Measurements from ENCODE around the gene RALBP1.
"Not testable (repeated sequence)": the region's sequence is repeated elsewhere in the genome, so short reads cannot be mapped to it uniquely, and the experiment has no call there.

RALBP1 gene

DNA sequence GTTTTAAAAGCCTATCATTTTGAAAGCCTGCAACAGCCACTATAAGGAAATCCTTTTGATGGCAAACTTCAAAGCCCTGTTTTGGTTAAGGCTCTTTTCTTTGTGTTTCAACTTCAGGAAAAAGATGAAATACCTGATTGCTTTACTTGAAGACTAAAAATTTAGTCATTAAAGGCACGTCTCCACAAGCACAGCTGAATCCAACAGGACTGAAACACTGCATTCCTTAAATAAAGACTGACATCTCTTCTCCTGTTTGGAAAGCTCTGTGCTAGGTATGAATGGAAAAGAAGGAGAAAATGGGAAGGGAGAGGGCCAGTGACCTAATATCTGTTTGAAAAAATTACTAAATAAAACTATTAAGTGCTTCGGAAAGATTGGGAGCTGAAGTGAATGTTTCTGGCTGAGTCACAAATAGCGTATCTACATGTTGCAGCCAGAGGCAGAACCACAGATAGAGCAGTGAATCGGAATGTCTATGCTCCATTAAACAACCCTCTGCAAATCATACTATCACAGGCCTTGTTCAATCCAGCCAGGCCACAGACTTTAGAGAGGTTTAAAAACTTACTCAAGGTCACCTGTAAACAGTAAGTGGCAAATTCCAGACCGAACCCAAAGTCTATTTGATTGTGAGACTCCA lies 21.1 kb upstream of the RALBP1 start:
- no peak for DNase-seq (ENCODE audit: low read depth in 3 of 3)

DNA sequence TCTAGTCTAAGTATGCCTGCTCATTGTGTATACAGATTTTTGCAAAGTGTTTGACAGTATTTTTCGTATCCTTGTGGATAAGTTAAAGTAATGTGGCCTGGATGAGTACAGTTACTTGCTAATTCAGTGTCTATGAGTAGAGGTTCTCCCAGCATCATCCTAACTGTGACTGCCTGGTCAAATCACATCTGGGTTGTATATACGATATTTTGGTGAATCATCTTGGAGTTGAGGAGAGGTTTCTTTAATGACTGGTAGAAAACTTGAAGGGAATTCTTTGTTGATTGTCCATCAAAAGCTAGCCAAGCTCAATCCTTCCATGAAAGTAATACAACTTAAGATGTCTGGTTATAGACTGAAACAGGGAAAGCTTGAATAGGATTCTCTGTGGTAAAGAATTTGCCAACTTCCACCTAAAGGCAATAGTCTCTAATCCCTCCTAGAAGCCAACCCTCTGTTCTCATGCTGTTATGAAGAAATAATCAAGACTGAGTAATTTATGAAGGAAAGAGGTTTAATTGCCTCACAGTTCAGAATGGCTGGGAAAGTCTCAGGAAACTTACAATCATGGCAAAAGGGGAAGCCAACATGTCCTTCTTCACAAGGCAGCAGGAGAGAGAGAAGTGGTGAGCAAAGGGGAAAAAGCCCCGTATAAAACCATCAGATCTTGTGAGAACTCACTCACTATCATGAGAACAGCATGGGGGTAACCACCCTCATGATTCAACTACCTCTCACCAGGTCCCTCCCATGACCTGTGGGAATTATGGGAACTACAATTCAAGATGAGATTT lies 19.4 kb upstream of the RALBP1 start:
- no peak for DNase-seq (ENCODE audit: low read depth in 3 of 3)

GRCh38 chr18:9466127-9466526 lies 9.2 kb upstream of the RALBP1 start:
- no peak for DNase-seq (ENCODE audit: low read depth in 3 of 3)

GRCh38 chr18:9466846-9467245 lies 8.5 kb upstream of the RALBP1 start:
- DNase-seq (ENCODE audit: low read depth in 3 of 3), result no peak

DNA sequence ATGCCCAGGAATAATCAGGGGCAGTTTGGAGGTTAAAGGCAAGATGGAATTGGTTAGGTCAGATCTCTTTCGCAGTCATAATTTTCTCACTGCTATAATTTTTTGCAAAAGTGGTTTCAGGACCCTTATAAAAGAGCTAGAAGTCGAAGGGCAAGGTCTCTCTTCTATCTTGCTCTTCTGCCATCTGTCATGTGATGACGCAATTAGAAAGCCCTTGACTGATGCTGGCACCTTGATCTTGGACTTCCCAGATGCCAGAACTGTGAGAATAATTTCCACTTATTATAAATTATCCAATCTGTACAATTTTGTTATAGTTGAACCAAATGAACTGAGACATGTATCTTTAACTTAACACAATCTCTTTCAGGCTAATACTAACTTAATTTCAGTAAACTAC lies 6.3 kb upstream of the RALBP1 start:
- no peak for DNase-seq (ENCODE audit: low read depth in 3 of 3)

DNA sequence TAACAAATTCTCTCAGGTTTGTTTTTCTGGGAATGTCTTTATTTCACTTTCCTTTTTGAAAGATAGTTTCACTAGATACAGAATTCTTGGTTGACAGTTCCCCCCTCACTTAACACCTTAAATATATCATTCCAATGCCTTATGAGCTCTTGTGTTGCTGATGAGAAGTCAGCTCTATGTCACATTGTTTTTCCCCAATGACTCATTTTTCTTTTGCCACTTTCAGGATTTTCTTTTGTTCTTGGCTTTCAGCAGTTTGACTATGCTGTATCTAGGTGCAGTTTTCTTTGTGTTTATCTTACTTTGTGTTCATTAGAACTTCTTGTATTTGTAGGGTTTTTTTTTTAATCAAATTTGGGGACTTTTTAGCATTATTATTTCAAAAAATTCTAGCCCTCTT lies 5.6 kb upstream of the RALBP1 start:
- DNase-seq (ENCODE audit: low read depth in 3 of 3), result no peak

DNA sequence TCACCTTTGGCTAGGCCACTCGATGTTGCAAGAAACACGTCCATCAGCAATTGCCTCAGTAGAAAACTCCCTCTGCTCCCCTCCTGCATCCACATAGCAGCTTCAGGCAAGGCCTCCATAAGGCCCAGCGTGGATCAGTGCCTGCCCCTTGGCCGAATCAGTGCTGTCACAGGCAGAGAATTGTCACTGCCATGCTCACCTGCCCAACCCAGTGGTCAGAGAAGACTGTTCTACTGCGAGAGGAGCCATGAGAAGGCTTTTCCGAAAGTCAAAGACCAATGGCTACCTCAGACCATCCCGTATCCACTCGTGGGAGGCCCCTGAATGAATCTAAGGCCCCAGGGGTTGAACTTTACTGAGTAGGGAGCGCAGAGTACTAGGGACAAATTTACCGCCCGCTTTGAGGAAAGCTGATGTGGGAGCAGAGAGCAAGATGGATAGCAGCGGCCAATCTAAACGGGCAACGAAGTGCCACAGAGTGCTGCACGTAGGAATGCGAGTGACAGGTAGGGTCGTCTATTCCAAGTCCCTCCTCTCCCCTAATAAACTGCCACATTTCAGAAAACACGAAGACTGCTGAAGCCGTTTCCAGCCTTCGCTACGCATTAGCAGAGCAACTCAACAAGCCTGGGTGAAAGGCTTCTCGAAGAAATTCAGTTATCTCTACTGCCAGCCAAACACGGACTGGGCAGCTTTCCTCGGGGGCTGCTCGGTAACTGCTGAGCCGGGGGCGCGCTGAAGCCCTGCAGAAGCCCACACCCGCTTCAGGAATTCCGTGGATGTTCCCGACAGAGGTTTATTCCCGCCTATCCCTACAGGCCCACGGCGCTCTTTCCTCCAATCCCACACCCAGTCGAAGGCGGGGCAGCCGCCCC lies 968 bp upstream of the RALBP1 start:
- DNase-seq (ENCODE audit: low read depth in 3 of 3), result no peak

DNA sequence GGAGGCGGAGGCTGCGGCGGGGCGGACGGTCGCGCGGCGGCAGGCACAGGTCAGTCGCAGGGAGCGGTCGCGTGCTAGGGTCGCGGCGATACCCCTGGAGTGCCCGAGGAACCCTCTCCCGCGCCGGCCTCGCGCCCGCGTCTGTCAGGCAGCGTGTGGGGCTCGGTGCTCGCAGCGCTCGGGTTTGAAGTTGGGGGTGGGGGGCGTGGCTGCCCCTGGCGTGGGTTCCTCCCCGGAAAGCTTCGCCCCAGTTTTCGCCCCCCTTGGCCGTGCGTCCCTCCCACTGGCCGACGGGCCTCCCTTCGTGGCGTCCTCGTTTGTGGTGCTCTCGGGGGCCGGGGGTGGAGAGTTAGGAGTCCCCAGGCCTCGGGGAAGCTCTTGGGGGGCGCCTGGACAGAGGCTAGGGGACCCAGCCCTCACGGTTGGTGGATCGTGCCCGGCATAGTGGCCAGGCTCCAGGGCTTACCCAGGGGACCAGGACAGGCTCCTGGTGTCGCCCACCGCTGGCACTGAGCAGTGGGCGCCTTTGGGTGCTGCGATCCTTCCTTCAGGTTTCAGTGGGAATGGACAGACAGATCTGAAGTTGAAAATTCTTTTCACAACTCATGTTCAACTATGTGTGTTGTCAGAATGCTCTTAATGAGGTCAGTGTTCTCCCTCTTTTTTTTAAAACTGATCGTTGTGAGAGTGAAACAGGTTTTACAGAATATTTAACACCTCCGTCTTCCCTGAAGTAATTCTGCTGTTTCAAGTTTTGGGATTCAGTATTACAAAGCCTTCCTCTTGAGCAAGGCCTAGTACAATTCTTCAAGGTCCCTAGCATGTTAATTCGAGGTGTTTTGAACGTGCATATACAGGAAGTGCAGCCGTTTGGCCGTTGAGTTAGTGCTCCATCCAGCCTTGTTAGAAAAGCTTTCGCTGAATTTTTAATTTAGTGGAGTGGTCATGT lies 604 bp downstream of the RALBP1 start:
- peak; percentile 33 to 45 (median 43) for DNase-seq (ENCODE audit: low read depth in 3 of 3)

- DNase-seq (ENCODE audit: low read depth in 3 of 3), result not testable (repeated sequence)
Measured at GRCh38 chr18:9476949-9477348, 1.6 kb downstream of the RALBP1 start.

- DNase-seq (ENCODE audit: low read depth in 3 of 3), result no peak
Measured at GRCh38 chr18:9477509-9477908, 2.2 kb downstream of the RALBP1 start.

GRCh38 chr18:9478545-9478944 lies 3.2 kb downstream of the RALBP1 start:
- no peak for DNase-seq (ENCODE audit: low read depth in 3 of 3)

GRCh38 chr18:9482790-9483189 lies 7.5 kb downstream of the RALBP1 start:
- DNase-seq (ENCODE audit: low read depth in 3 of 3), result no peak

GRCh38 chr18:9483526-9483925 lies 8.2 kb downstream of the RALBP1 start:
- no peak for DNase-seq (ENCODE audit: low read depth in 3 of 3)

DNA sequence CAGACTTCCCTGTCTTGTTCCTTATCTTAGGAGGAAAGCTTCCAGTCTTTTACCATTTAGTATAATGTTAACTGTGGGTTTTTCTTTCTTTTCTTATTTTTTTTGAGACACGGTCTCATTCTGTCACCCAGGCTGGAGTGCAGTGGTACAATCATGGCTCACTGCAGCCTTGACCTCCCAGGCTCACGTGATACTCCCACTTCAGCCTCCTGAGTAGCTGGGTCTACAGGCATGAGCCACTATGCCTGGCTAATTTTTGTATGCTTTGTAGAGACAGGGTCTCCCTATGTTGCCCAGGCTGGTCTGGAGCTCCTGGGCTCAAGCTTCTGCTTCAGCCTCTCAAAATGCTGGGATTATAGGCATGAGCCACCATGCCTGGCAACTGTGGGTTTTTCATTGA lies 9.5 kb downstream of the RALBP1 start:
- DNase-seq (ENCODE audit: low read depth in 3 of 3), result not testable (repeated sequence)

DNA sequence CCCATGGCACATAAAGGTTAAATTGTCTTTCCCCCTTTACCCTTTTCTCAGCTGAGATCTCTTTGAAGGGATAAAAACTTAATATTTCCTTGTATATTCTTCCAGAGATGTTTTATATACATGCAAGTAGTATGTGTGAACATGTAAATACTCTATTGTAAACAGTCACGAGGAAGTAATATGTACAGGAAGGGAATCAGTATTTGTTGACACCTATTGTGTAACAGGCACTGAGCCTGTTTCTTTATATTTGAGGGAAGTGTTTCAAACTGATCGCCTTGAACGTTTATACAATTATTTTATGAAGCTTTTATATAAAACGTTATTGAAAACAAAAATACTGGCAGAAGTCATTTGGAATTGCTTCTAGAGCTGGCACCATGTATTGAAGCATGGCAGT lies 13.2 kb downstream of the RALBP1 start:
- no peak for DNase-seq (ENCODE audit: low read depth in 3 of 3)

DNA sequence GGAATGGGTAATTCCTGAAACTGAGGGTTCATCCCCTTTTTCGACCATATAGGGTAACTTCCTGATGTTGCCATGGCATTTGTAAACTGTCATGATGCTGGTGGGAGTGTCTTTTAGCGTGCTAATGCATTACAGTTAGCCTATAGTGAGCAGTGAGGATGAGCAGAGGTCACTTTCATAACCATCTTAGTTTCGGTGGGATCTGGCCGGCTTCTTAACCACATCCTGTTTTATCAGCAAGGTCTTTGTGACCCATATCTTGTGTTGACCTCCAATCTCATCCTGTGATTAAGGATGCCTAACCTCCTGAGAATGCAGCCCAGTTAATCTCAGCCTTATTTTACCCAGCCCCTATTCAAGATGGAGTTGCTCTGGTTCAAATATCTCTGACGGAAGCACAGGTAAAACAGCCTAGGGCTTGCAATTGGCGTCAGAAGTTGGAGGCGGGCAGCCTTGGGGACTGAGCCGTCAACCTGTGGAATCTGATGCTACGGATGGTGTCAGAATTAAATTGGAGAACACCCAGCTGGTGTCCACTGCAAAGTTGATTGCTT lies 19.5 kb downstream of the RALBP1 start:
- DNase-seq (ENCODE audit: low read depth in 3 of 3), result no peak

GRCh38 chr18:9495465-9495864 lies 20.2 kb downstream of the RALBP1 start:
- no peak for DNase-seq (ENCODE audit: low read depth in 3 of 3)

- DNase-seq (ENCODE audit: low read depth in 3 of 3), result no peak
Measured at GRCh38 chr18:9495916-9496705, 20.8 kb downstream of the RALBP1 start.

DNA sequence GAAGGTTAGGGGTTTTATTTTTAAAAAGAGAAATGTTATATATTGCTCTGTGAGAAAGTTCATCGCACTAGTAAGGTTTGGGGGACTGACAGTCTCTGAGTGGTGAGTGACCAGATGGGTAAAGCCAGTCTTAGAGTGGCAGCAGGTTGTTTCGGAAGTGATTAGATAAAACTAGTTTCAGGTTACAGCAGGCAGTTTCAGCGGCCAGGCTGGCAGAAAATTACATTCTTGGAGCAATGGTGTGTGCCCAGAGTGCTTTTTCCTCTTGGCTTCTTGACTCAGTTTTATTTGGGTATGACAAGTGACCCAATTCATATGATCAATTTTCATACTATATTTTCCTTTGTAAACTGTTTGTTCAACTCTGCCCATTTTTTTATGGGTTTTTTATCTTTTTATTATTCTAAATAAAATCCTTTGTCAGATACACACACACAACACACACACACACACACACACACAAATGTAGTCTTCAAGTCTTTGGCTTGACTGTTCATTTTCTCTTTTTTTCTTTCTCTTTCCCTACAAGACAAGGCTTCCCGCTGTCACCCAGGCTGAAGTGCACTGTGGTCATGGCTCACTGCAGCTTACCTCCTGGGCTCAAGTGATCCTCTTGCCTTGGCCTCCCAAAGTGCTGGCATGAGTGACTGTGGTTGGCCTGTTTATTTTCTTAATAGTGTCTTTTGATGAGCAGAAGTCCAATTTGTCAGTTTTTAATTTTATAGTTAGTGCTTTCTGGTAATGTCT lies 30.9 kb downstream of the RALBP1 start:
- no peak for DNase-seq (ENCODE audit: low read depth in 3 of 3)
